ENCODE data around the gene EAF2. TPM values are rescaled to one million over a fixed set of nuclear protein-coding genes. Genes with fewer than 3 reads are reported as not detected.

The EAF2 gene
- total RNA-seq, 1 donor from 2014 or later, result 4.1 TPM

- H3K27me3 ChIP-seq (ENCODE audit: low read depth), result no peaks in the 10 kb centered on the region
- no peak for TF ChIP-seq CTCF (IDR thresholded peaks at IDR 0.05; ENCODE audit: borderline replicate concordance)
- no peak overlapping the region for H3K27ac ChIP-seq (replicated peaks)
- intact Hi-C loops (cut with micrococcal nuclease), result no loop called here
- no peaks in the 10 kb centered on the region for H3K9me3 ChIP-seq (replicated peaks)
- DNase-seq, result no peak
- H3K4me1 ChIP-seq, result no peaks in the 10 kb centered on the region
- H3K36me3 ChIP-seq, result no peaks in the 10 kb centered on the region
- no peak overlapping the region for H3K4me3 ChIP-seq
Observed at GRCh38 chr3:121885386-121885785, 50.4 kb downstream of the EAF2 start.

DNA sequence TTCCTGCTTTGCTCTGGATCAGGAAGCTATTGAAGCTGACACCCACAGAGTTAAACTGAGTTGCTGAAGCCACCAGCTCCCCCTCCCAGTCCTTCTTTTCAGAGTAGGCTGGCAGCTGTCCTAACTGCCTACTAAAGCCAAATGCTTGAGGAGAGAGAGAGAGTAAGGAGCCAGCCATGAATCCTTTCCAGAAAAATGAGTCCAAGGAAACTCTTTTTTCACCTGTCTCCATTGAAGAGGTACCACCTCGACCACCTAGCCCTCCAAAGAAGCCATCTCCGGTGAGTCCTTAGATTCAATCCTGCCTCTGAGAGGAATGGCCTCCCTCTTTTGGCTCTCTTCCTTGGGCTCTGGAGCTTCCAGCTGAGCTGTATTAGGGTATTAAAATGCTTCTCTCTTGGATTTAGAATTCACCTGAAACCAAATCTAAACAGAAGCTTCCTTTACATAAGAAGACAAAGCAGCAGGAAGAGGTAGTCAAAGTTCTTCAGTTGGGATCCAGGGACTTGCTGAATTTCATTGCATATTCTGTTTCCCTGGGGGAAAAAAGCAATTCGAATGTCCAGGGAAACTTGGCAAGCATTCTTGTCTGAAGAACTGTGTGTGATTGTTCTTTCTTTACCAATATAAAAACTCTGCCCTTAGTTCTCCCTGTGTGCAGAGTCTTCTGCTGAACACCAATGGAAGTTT lies 59.4 kb downstream of the EAF2 start, which contains the start of gene SLC15A2:
Gene SLC15A2, plus strand, starts transcription at position 101 of the 690 bp plus-strand sequence. Its CDS starts 76 bp downstream, at position 177.
- no peak for TF ChIP-seq CTCF (IDR thresholded peaks at IDR 0.05; ENCODE audit: borderline replicate concordance)
- H3K27me3 ChIP-seq (ENCODE audit: low read depth), result no peaks in the 10 kb centered on the region
- no peaks in the 10 kb centered on the region for H3K36me3 ChIP-seq
- H3K27ac ChIP-seq (replicated peaks), result peak within 1 kb of the TSS; percentile 62
- peak within 1 kb of the TSS; percentile 53 for H3K4me3 ChIP-seq
- H3K4me1 ChIP-seq, result peaks cover 22% of the 10 kb centered on the region
- H3K9me3 ChIP-seq (replicated peaks), result no peaks in the 10 kb centered on the region
- DNase-seq, result no peak
- intact Hi-C loops (cut with micrococcal nuclease), result no loop called here

- intact Hi-C loops (cut with micrococcal nuclease), result no loop called here
Observed at GRCh38 chr3:121895121-121895520, 60.1 kb downstream of the EAF2 start.

DNA sequence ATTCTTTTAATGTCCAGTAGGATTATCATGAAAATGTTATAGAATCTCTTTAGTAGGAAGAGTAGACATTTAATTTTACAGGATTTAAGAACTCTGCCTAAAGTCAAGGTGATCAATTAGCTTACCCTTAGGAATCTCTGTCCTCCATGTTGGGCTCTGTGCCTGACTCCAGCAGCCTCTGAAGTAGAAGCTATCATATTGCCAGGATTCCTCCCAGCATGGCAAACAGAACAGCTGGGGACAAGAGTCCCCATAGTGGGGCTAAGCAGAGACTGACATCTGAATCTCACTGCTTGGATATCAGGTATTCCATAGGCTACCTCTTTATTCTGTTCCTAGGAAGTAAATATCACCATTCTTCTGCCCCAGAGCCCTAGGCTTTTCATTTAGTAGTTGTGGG lies 60.7 kb downstream of the EAF2 start:
- H3K27me3 ChIP-seq (ENCODE audit: low read depth), result no peaks in the 10 kb centered on the region
- no peak overlapping the region for H3K4me3 ChIP-seq
- no peak for DNase-seq
- peaks cover 22% of the 10 kb centered on the region for H3K4me1 ChIP-seq
- no peaks in the 10 kb centered on the region for H3K9me3 ChIP-seq (replicated peaks)
- TF ChIP-seq CTCF (IDR thresholded peaks at IDR 0.05; ENCODE audit: borderline replicate concordance), result no peak
- intact Hi-C loops (cut with micrococcal nuclease), result no loop called here
- no peaks in the 10 kb centered on the region for H3K36me3 ChIP-seq
- no peak overlapping the region for H3K27ac ChIP-seq (replicated peaks)

More at GRCh38 chr3:121895121-121895520, 60.1 kb downstream of the EAF2 start:
- no peaks in the 10 kb centered on the region for H3K36me3 ChIP-seq
- no peaks in the 10 kb centered on the region for H3K27me3 ChIP-seq (ENCODE audit: low read depth)
- H3K4me1 ChIP-seq, result peaks cover 22% of the 10 kb centered on the region
- no peak for DNase-seq
- peak overlapping the region; percentile 62 for H3K27ac ChIP-seq (replicated peaks)
- H3K4me3 ChIP-seq, result peak overlapping the region; percentile 53
- H3K9me3 ChIP-seq (replicated peaks), result no peaks in the 10 kb centered on the region
- TF ChIP-seq CTCF (IDR thresholded peaks at IDR 0.05; ENCODE audit: borderline replicate concordance), result no peak

DNA sequence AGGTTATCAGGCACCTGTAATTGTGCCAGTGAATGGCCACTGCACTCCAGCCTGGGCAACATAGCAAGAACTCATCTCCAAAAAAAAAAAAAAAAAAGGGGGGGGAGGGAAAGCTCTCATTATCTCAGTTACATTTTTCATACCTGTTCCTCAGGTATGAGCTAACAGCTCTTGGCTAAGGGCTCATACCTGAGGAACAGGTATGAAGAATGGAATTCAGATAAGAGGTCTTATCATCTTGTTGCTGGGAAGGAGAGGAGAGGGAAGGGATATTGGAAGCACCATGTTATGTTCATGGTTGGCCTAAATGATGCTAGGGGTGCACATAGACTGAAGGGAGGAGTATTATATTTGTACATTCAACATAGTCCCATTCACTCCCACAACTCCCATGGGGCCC lies 61.8 kb downstream of the EAF2 start:
- Histone ChIP-seq H3K36me3 (no peaks in the 10 kb centered on the region), H3K27me3 (ENCODE audit: low read depth) (no peaks in the 10 kb centered on the region), H3K4me3 (no peak overlapping the region), H3K9me3 (replicated peaks) (no peaks in the 10 kb centered on the region), H3K4me1 (peaks cover 22% of the 10 kb centered on the region), H3K27ac (replicated peaks) (no peak overlapping the region)
- intact Hi-C loops (cut with micrococcal nuclease), result no loop called here
- DNase-seq, result no peak
- TF ChIP-seq CTCF (IDR thresholded peaks at IDR 0.05; ENCODE audit: borderline replicate concordance), result no peak
